HG03108 (cell line): ENCODE measurements around the gene GLIPR1L2.
A peak's percentile ranks its signal among the peaks of the same experiment; 100 is the strongest.
"Not testable (repeated sequence)": the region's sequence is repeated elsewhere in the genome, so short reads cannot be mapped to it uniquely, and the experiment has no call there.

ENCODE experiments used
- ATAC-seq: cut with Tn5 transposase; IDR thresholded peaks from one replicate; pipeline ENCODE4 v1.9.1; 2021; ENCODE audit warnings: moderate library complexity; ENCODE audit not compliant: unreplicated experiment

The GLIPR1L2 gene

GRCh38 chr12:75390899-75391538, at the start of gene GLIPR1L2:
Gene GLIPR1L2, plus strand, starts transcription at chr12:75391089. Its CDS starts 28 bp downstream, at chr12:75391117.
- ATAC-seq = peak; percentile 98

- ATAC-seq = no peak
Measured at GRCh38 chr12:75341873-75342272, 49.0 kb upstream of the GLIPR1L2 start.

GRCh38 chr12:75345531-75345930, 45.4 kb upstream of the GLIPR1L2 start:
- no peak for ATAC-seq

- not testable (repeated sequence) for ATAC-seq
Measured at GRCh38 chr12:75346215-75346614, 44.7 kb upstream of the GLIPR1L2 start.

- no peak for ATAC-seq
Measured at GRCh38 chr12:75349946-75350345, 40.9 kb upstream of the GLIPR1L2 start.

- no peak for ATAC-seq
Measured at GRCh38 chr12:75350413-75350812, 40.5 kb upstream of the GLIPR1L2 start.

- no peak for ATAC-seq
Measured at GRCh38 chr12:75354011-75354410, 36.9 kb upstream of the GLIPR1L2 start.

GRCh38 chr12:75360920-75361319, 30.0 kb upstream of the GLIPR1L2 start:
- no peak for ATAC-seq

- ATAC-seq = no peak
Measured at GRCh38 chr12:75361408-75361807, 29.5 kb upstream of the GLIPR1L2 start.

GRCh38 chr12:75364919-75365318, 26.0 kb upstream of the GLIPR1L2 start:
- ATAC-seq = no peak

- ATAC-seq = no peak
Measured at GRCh38 chr12:75366629-75367028, 24.3 kb upstream of the GLIPR1L2 start.

GRCh38 chr12:75374971-75375370, 15.9 kb upstream of the GLIPR1L2 start:
- no peak for ATAC-seq

GRCh38 chr12:75378354-75378753, 12.5 kb upstream of the GLIPR1L2 start:
- no peak for ATAC-seq

- ATAC-seq = no peak
Measured at GRCh38 chr12:75389061-75389460, 1.8 kb upstream of the GLIPR1L2 start.

GRCh38 chr12:75389706-75390105, 1.2 kb upstream of the GLIPR1L2 start:
- ATAC-seq = no peak

- peak; percentile 3 for ATAC-seq
Measured at GRCh38 chr12:75390156-75390898, 562 bp upstream of the GLIPR1L2 start.

- ATAC-seq = no peak
Measured at GRCh38 chr12:75404231-75404630, 13.3 kb downstream of the GLIPR1L2 start.

GRCh38 chr12:75407683-75408082, 16.8 kb downstream of the GLIPR1L2 start:
- ATAC-seq = no peak

- ATAC-seq = no peak
Measured at GRCh38 chr12:75409830-75410229, 18.9 kb downstream of the GLIPR1L2 start.

GRCh38 chr12:75414671-75415070, 23.8 kb downstream of the GLIPR1L2 start:
- no peak for ATAC-seq

GRCh38 chr12:75419841-75420240, 29.0 kb downstream of the GLIPR1L2 start:
- ATAC-seq = no peak

- no peak for ATAC-seq
Measured at GRCh38 chr12:75427491-75427890, 36.6 kb downstream of the GLIPR1L2 start.
